ENCODE measurements around the gene FETUB. TPM values are rescaled to one million over a fixed set of nuclear protein-coding genes. Genes with fewer than 3 reads are reported as not detected.

FETUB gene
- total and polyA plus RNA-seq, 8 donors, result not detected

GRCh38 chr3:186640473-186640818 lies 247 bp downstream of the FETUB start:
- Histone ChIP-seq H3K27ac (no peak overlapping the region), H3K36me3 (no peaks in the 10 kb centered on the region), H3K4me1 (no peaks in the 10 kb centered on the region), H3K4me3 (no peak overlapping the region), H3K9me3 (no peaks in the 10 kb centered on the region), H3K27me3 (no peaks in the 10 kb centered on the region)
- intact Hi-C loops (cut with DNase I), result no loop called here
- 69 to 76% methylated on average over 9 of the region's 9 CpGs for WGBS, 2 donors
- ATAC-seq (peak in 2 of 4 donors; percentile 9 to 43), FAIRE-seq (no peak), DNase-seq (no peak)
- TF ChIP-seq, protein P1, sequence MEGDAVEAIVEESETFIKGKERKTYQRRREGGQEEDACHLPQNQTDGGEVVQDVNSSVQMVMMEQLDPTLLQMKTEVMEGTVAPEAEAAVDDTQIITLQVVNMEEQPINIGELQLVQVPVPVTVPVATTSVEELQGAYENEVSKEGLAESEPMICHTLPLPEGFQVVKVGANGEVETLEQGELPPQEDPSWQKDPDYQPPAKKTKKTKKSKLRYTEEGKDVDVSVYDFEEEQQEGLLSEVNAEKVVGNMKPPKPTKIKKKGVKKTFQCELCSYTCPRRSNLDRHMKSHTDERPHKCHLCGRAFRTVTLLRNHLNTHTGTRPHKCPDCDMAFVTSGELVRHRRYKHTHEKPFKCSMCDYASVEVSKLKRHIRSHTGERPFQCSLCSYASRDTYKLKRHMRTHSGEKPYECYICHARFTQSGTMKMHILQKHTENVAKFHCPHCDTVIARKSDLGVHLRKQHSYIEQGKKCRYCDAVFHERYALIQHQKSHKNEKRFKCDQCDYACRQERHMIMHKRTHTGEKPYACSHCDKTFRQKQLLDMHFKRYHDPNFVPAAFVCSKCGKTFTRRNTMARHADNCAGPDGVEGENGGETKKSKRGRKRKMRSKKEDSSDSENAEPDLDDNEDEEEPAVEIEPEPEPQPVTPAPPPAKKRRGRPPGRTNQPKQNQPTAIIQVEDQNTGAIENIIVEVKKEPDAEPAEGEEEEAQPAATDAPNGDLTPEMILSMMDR (IDR thresholded peaks at IDR 0.05), result no peak

- DNase-seq (no peak), FAIRE-seq (no peak), ATAC-seq (no peak)
- no peaks in the 10 kb centered on the region for H3K9me3 ChIP-seq
- H3K27me3 ChIP-seq, result no peaks in the 10 kb centered on the region
- no peak overlapping the region for H3K27ac ChIP-seq
- intact Hi-C loops (cut with DNase I), result no loop called here
- TF ChIP-seq, protein P1 (IDR thresholded peaks at IDR 0.05), result no peak
- no peaks in the 10 kb centered on the region for H3K4me1 ChIP-seq
- H3K4me3 ChIP-seq, result no peak overlapping the region
- H3K36me3 ChIP-seq, result no peaks in the 10 kb centered on the region
Observed at GRCh38 chr3:186640929-186641328, 730 bp downstream of the FETUB start.

GRCh38 chr3:186642014-186642413 lies 1.8 kb downstream of the FETUB start:
- H3K9me3 ChIP-seq, result no peaks in the 10 kb centered on the region
- WGBS, 2 donors, result 49 to 60% methylated on average over 3 of the region's 3 CpGs

GRCh38 chr3:186643493-186643892 lies 3.3 kb downstream of the FETUB start:
- H3K27ac ChIP-seq, result no peak overlapping the region
- DNase-seq, result no peak
- TF ChIP-seq, protein P1 (IDR thresholded peaks at IDR 0.05), result no peak
- no peak for ATAC-seq
- H3K9me3 ChIP-seq, result no peaks in the 10 kb centered on the region
- no peak overlapping the region for H3K4me3 ChIP-seq
- no peak for FAIRE-seq
- intact Hi-C loops (cut with DNase I), result no loop called here
- H3K4me1 ChIP-seq, result no peaks in the 10 kb centered on the region
- no peaks in the 10 kb centered on the region for H3K36me3 ChIP-seq
- WGBS, 2 donors, result 79 to 81% methylated on average over 1 of the region's 1 CpG
- no peaks in the 10 kb centered on the region for H3K27me3 ChIP-seq

More at GRCh38 chr3:186642014-186642413, 1.8 kb downstream of the FETUB start:
- no peaks in the 10 kb centered on the region for H3K36me3 ChIP-seq
- no peaks in the 10 kb centered on the region for H3K27me3 ChIP-seq
- no peak for ATAC-seq
- no peak for FAIRE-seq
- DNase-seq, result no peak
- H3K27ac ChIP-seq, result no peak overlapping the region
- TF ChIP-seq, protein P1 (IDR thresholded peaks at IDR 0.05), result no peak
- H3K4me3 ChIP-seq, result no peak overlapping the region
- no peaks in the 10 kb centered on the region for H3K4me1 ChIP-seq
- intact Hi-C loops (cut with DNase I), result no loop called here

GRCh38 chr3:186644683-186645082 lies 4.5 kb downstream of the FETUB start:
- H3K27ac ChIP-seq, result no peak overlapping the region
- DNase-seq (no peak), FAIRE-seq (no peak), ATAC-seq (peak in 1 of 4 donors; percentile 39)
- 54 to 61% methylated on average over 3 of the region's 3 CpGs for WGBS, 2 donors
- TF ChIP-seq, protein P1 (IDR thresholded peaks at IDR 0.05), result no peak
- no peaks in the 10 kb centered on the region for H3K9me3 ChIP-seq
- no peaks in the 10 kb centered on the region for H3K36me3 ChIP-seq
- intact Hi-C loops (cut with DNase I), result no loop called here
- no peak overlapping the region for H3K4me3 ChIP-seq
- H3K27me3 ChIP-seq, result no peaks in the 10 kb centered on the region
- no peaks in the 10 kb centered on the region for H3K4me1 ChIP-seq
